SK-N-DZ (cell line): ENCODE measurements around the gene GBP5. TPM values are rescaled to one million over a fixed set of nuclear protein-coding genes. Genes with fewer than 3 reads are reported as not detected.
"Not testable (repeated sequence)": the region's sequence is repeated elsewhere in the genome, so short reads cannot be mapped to it uniquely, and the experiment has no call there.

Experiments
- DNase-seq: peaks from one replicate; pipeline ENCODE4 v3.0.0-alpha.2; 2015; ENCODE audit warnings: low spot score
- polyA plus RNA-seq, 2 experiments: library from polyadenylated mRNA; depleted of rRNA; stranded (reverse); fragments of >200 nt; gene quantifications; 2 replicates each; pipeline ENCODE4 v1.2.3, GENCODE V29; 2014

The GBP5 gene
- polyA plus RNA-seq (2014; cell fraction: cytosol; rRNA removed): not detected in 2 replicates
- not detected in 2 replicates for polyA plus RNA-seq (2014; cell fraction: nucleus; rRNA removed)

DNA sequence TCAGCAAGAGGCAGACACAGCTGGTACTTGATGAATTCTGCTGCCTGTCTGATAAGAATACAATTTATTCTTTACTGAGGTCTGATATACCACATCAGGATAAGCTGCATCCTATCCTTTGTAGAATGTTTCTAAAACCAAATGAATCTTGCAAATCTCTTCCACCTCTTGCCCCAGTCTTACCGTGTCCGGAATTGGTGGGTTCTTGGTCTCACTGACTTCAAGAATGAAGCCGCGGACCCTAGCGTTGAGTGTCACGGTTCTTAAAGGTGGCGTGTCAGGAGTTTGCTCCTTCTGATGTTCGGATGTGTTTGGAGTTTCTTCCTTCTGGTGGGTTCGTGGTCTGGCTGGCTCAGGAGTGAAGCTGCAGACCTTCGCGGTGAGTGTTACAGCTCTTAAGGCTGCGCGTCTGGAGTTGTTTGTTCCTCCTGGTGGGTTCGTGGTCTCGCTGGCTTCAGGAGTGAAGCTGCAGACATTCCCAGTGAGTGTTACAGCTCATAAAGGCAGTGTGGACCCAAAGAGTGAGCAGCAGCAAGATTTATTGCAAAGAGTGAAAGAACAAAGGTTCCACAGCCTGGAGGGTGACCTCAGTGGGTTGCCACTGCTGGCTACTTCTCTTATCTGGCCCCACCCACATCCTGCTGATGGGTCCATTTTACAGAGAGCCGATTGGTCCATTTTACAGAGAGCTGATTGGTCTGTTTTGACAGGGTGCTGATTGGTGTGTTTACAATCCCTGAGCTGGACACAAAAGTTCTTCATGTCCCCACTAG lies at the start of gene GBP5:
TSS of gene GBP5 (minus strand) at position 592 of the 773 bp plus-strand sequence. CDS start 3,305 bp downstream, outside the sequence.
- not testable (repeated sequence) for DNase-seq

DNA sequence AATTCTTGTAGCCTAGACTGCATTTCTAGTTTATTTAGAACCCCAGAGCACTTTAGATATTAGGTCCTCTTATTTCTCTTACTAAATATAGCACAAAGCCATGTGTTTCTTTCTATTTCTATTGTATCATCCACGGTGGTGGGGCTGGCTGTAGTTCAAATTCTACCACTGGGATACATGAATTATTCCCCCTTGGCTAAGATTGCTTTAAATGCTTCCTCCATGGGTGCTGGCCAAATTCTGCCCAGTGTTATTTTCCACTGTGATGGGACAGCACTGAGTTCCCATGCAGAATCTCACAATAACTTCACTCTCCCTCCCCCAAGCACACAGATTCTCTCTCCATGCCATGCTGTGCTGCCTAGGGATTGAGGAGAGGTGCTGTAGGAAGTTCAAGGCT lies 49.7 kb upstream of the GBP5 start:
- no peak for DNase-seq

GRCh38 chr1:89312572-89312971 lies 39.9 kb upstream of the GBP5 start:
- DNase-seq: no peak

DNA sequence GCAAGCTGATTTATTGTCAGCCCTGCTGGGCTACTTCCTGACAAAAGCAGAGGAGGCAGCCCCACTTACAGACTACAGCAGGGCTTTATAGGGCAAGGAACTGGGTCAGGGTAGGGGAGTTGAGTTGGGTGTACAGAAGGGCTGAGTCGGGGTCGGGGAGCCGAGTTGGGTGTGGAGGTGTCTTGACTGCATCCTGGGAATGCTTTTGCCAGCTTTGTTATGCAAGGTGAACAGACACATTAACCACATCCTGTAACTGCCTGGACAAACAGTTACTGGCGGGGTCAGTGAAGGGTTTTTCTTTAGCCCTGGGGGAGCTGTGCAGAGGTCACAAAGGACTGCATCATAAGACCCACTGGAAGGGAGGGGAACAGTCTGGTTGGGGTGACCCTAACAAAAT lies 39.1 kb upstream of the GBP5 start:
- no peak for DNase-seq

DNA sequence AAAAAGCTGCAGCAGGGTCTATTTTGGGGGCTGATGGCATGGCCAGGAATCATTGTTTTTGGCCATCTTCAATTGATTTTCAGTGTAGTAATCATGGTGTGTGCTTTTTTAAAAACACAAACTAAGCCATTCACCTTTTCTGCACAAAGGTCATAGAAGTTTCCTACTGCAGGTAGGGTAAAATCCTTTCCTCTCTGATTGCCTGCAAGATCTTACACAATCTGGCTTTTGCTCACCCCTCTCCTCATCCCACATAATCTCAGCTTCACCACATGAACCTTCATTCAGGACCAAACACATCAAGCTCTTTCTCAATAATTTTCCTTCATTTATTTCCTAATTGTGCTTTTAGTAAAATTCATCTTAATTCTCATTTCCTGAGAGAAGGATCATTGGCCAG lies 38.3 kb upstream of the GBP5 start:
- DNase-seq: no peak

- DNase-seq: no peak
Observed at GRCh38 chr1:89310505-89310904, 37.8 kb upstream of the GBP5 start.

DNA sequence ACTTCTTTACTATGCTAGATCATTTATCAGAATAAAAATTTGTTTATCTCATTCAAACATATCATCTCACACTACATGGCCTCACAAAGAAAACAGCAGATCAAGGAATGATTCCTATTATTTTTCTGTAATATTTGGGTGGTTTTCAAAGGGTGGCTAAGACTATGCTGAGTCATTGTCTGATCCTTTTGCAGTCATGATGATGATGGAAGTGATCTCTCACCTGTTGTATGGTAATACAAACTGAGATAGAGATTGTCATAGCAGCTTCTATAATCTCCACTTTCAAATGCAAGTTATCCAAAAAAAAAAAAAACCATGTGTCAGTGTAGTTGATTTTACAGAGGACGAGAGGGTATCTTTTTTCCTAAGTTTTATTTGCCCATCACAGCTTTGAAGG lies 37.2 kb upstream of the GBP5 start:
- DNase-seq: no peak

- DNase-seq: no peak
Observed at GRCh38 chr1:89306273-89306672, 33.6 kb upstream of the GBP5 start.

DNA sequence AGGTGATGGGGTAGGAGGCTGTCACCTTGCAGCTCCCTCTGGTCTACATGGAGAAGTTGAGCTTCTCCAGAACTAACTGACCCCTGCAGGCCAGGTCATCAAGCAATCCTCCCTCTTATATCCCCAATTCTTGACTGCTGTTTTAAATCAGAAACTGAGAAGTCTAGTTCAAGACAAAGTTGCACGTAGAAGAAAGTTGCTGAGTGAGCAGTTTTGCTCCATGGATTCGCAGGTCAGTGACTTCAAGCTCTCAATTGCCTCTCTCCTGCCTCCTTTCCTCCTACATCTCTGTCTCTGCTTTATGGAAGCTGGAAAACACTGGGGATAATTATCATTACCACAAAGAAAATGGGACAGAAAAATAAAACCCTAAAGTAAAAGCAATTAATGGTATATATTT lies 32.8 kb upstream of the GBP5 start:
- no peak for DNase-seq

DNA sequence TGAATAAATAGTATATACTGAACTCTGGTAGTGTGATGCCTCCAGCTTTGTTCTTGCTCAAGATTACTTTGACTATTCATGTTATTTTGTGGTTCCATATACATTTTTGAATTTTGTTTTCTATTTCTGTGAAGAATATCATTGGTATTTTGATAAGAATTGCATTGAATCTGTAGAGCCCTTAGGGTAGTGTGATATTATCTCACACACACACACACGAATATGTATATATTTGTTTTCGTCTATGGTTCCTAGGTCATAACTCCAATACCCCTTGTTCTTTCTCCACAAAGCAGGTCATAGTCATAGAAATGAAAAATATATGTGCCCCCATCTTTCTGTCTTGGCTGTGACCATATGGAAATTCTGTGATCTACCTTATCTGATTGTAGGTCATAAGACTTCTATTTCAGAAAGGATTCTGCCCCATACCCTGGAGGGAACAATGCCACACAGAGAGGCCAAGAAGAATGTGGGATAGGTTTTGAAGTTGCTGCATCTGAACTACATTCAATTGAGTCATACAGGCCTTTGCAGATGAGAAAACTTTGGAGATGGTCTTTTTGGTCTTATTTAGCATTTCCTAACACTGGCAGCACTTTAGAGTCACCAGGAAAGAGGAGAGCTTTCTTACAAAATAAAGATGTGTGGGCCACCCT lies 32.0 kb upstream of the GBP5 start:
- no peak for DNase-seq

DNA sequence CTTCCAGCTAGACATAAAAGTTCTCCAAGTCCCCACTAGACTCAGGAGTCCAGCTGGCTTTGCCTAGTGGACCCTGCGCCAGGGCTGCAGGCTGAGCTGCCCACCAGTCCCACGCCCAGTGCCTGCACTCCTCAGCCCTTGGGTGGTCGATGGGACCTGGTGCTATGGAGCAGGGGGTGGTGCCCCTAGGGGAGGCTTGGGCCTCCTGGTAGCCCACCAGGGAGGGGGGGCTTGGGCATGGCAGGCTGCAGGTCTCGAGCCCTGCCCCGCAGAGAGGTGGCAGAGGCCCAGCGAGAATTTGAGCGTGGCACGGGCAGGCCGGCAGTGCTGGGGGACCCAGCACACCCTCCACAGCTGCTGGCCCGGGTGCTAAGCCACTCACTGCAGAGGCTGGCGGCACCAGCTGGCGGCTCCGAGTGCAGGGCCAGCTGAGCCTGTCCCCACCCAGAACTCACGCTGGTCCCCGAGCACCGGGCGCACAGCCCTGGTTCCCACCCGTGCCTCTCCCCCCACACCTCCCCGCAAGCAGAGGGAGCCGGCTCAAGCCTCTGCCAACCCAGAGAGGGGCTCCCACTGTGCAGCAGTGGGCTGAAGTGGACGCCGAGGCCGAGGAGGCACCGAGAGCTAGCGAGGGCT lies 30.2 kb upstream of the GBP5 start:
- DNase-seq: no peak

- not testable (repeated sequence) for DNase-seq
Observed at GRCh38 chr1:89299739-89300463, 27.2 kb upstream of the GBP5 start.

DNA sequence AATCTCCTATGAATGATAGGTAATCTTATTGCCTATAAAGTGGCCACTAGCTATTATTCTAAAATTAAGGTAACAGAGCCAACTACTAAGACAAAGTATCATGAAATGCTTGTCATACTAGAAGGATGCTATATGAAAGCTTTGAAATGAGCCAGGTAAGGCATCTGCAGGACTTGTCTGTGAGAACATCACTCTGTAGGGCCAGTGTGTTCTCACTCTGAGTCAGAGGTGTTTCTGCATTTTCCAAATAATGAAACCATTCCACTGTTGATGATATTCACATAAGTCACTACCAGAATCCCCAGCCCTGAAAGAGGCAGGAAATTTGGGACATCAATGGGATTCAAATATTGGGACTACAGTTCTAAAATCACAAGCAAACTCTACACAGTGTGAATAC lies 25.8 kb upstream of the GBP5 start:
- DNase-seq: no peak

DNA sequence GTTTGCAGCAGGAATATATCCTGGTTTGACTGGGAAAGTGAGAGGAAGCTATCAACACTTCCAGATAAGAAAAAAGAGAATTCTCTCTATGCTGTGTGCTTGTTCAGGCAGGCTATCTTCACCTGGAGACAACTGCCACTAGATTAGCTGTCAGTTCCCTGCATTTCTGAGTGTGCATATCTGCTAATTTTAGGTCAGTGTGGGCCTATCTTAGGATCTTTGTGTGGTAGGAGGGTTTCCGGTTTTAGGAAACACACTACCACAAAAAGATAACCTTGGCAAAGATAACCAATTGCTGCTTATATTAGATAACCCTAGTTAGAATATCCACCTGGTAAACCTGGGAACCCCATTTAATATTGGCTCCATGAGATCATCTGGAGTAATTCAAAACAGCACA lies 22.5 kb upstream of the GBP5 start:
- DNase-seq: no peak

DNA sequence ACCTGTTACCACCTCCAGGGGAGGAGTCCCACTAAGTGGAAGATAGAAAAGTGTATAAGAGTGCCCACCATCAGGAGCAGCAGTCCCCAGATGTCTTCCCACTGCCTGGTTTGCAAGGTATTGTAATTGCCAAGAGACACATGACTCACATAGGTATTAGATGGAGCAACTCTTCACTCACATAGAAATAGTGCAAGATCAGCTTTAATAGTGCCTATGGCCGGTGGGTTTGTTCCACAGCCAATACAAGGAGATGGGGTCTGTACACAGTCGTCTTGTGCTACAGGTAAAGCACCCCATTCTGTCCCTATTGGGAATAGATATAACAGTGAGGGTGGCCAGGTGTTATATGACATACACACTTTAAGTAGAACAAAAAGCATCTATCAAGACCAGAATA lies 18.6 kb upstream of the GBP5 start:
- DNase-seq: no peak

DNA sequence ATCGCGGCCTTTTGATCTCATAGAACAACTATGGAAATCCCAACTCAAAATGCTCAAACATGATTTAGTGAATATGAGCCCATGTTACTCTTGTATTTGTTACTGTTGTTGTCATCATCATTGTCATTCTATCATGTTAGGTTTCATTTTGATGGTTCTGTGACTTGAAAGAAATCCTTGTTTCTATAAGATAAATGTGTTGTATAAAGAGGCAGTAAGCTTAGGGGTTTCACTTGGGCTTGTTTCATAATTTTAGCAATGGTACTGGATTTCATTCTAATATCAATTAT lies 15.3 kb upstream of the GBP5 start:
- DNase-seq: no peak

DNA sequence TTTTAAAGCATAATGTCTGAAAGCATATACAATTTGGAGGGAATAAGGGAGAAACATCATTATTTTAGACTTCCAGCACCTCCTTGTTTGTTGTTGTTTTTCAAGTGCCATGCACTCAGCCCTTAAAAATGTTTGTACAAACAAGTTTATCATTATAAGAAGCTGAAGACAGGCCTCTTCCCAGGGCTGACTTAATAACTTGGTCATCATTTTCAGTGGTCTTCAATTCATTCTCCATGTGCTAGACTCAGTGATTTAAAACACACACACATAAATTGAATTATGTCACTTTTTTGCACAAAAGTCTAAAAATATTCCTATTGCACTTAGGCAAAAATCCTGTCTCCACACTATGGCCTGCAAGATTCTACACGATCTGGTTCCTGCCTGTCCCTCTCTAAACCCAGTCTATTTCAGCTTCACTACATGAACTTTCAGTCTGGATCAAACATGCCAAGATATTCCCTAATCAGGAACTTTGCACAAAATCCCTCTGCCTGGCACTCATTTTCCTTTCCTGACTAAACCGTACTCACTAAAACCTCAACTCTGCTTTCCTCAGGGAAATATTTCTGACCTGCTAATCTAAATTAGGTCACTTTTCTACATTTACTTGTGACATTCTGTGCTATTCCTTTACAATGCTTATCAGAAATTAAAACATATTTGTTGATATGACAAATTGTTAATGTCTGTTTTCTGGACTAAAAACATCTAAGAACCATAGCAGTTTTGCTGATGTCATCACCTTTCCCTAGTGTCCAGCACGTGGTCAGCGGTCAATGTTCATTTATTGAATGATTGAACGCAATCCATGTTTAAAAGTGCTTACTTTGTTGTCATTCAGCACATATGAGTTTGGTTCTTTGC lies 14.8 kb upstream of the GBP5 start:
- no peak for DNase-seq

GRCh38 chr1:89286549-89287180 lies 14.0 kb upstream of the GBP5 start:
- DNase-seq: no peak

DNA sequence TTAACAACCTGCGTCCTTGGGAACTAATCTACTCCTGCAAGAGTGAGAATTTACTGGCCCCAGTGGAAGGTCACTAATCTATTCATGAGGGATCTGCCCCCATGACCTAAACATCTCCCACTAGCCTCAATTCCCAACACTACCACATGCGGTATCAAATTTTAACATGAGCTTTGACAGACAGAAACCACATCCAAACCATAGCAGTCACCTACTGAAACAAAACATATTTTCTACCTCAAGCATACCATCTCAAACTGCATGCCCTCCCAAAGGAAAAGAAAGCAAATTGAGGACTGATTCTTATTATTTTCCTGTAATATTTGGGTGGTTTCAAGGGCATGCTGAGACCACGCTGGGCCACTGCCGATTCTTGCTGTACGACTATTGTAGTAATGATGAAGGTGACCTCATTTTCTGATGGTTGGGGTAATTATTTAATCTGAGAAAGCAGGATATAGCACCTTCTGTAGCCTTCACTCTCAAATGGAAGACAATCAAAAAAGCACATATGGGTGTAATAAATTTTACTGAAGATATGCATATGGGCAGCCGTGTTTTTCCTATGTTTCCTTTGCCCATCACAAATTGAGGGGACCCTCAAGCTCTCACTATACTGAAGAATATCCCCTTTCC lies 13.2 kb upstream of the GBP5 start:
- DNase-seq: no peak

DNA sequence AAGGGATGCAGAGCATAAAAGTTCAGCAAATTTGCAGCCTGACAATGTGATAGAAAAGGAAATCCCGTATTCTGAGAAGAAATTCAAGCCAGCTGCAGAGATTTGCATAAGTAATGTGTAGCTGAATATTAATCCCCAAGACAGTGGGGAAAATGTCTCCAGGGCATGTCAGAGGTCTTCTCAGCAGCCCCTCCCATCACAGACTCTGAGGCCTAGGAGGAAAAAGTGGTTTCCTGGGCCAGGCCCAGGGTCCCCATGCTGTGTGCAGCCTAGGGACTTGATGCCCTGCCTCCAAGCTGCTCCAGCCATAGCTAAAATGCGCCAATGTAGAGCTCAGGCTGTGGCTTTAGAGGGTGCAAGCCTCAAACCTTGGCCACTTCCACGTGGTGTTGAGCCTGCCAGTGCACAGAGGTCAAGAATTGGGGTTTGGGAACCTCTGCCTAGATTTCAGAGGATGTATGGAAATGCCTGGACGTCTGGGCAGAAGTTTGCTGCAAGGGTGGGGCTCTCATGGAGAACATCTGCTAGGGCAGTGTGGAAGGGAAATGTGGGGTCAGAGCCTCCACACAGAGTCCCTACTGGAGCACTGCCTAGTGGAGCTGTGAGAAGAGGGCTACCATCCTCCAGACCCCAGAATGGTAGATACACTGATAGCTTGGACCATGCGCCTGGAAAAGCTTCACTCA lies 11.6 kb upstream of the GBP5 start:
- not testable (repeated sequence) for DNase-seq
